BE2C (cell line): ENCODE measurements around the gene RAPGEF1.

Source experiments
- DNase-seq: peaks from one replicate; pipeline ENCODE4 v3.0.0-alpha.2; 2020
- H3K27me3 ChIP-seq: fragments of 250-450 bp; sonication (Bioruptor Pico); 2 replicates; pipeline ENCODE4 v1.5.1; 2020; ENCODE audit warnings: mild to moderate bottlenecking
- H3K36me3 ChIP-seq: fragments of 250-450 bp; sonication (Bioruptor Pico); 2 replicates; pipeline ENCODE4 v1.5.1; 2020; ENCODE audit warnings: mild to moderate bottlenecking
- H3K4me1 ChIP-seq: fragments of 250-450 bp; sonication (Bioruptor Pico); 2 replicates; pipeline ENCODE4 v1.5.1; 2020
- H3K4me3 ChIP-seq: 2 replicates; pipeline ENCODE4 v1.5.1; 2011; ENCODE audit warnings: low read depth, low read length
- H3K9me3 ChIP-seq: fragments of 250-450 bp; sonication (Bioruptor Pico); 2 replicates; pipeline ENCODE4 v1.5.1; 2020
- TF ChIP-seq, protein P1 (sequence below): IDR thresholded peaks from 2 replicates; pipeline ENCODE4 v1.5.1; 2012; ENCODE audit warnings: mild to moderate bottlenecking, low read depth, low read length

RAPGEF1 gene

DNA sequence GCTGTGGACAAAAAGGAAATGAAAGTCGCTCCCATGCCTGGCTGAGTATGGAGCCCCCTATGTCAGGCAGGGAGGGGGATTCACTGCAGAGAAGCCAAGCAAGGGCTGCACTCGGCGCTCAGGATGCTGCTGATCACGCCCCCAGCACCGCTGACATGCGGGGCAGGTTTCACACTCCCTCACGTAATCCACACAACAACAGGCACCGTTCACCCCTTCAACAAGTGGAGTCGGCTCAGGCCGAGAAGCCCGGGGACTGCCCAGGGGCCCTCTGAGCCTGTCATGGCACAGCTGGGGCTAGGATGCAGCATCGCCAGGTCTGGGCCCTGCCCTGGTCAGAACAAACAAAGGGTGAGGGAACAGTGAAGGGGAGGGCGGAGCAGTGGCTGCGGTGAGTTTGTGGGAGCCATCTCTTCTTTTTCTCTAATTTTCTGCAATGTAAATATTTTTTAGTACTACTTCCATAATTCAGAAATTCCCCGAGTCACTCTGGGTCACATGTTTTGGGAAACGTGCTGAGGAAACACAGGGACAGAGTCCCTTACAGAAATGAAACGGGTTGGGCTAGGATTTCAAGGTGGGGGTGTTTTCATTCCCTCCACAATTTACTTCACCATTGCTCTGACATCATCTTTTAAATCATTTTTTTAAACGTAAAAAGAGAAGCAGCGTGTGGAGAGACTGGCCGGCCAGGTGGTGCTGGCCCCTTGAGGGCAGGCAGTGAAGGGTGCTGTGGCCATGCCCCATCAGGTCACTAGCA, 144.8 kb downstream of the RAPGEF1 start:
- Histone ChIP-seq H3K36me3 (peaks cover 3% of the 10 kb centered on the region), H3K4me1 (no peaks in the 10 kb centered on the region), H3K27me3 (no peaks in the 10 kb centered on the region), H3K4me3 (no peak overlapping the region), H3K9me3 (no peaks in the 10 kb centered on the region)
- TF ChIP-seq, protein P1, sequence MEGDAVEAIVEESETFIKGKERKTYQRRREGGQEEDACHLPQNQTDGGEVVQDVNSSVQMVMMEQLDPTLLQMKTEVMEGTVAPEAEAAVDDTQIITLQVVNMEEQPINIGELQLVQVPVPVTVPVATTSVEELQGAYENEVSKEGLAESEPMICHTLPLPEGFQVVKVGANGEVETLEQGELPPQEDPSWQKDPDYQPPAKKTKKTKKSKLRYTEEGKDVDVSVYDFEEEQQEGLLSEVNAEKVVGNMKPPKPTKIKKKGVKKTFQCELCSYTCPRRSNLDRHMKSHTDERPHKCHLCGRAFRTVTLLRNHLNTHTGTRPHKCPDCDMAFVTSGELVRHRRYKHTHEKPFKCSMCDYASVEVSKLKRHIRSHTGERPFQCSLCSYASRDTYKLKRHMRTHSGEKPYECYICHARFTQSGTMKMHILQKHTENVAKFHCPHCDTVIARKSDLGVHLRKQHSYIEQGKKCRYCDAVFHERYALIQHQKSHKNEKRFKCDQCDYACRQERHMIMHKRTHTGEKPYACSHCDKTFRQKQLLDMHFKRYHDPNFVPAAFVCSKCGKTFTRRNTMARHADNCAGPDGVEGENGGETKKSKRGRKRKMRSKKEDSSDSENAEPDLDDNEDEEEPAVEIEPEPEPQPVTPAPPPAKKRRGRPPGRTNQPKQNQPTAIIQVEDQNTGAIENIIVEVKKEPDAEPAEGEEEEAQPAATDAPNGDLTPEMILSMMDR, result no peak
- DNase-seq, result no peak

DNA sequence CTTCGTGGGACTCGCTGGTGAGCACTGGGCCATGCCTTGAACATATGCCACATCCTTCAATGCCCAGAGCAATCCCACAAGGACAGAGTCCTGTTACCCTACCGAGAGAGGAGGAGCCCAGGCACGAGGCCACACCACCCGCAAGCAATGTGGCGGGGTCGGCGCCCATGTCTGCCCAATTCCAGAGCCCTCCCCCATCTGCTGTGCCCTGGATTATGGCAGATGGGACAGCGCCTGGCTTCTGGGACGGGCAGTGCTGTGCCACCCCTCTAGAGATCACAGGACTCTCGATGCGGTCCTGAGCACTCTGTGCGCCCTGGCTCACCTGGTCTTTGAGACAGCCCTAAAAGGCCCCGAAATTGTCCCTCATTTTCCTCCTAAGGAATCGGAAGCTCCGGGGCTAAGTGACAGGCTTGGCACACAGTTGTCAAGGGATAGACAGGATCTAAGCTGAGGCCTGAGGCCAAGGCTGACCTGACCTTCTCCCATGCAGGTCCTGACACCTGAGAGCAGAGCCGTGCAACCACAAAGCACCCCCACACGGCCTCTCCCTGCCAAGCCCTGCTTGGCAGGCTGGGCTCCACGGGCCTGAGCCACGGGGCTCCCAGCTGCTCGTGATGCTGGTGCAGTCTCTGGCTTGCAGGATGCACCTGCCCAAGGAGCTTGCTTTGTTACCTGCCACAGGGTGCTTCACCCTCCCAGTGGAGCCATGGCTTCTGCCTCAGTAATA, 145.8 kb downstream of the RAPGEF1 start:
- no peaks in the 10 kb centered on the region for H3K27me3 ChIP-seq
- peaks cover 3% of the 10 kb centered on the region for H3K36me3 ChIP-seq
- TF ChIP-seq, protein P1, result no peak
- H3K9me3 ChIP-seq, result no peaks in the 10 kb centered on the region
- H3K4me3 ChIP-seq, result no peak overlapping the region
- no peak for DNase-seq
- H3K4me1 ChIP-seq, result no peaks in the 10 kb centered on the region

DNA sequence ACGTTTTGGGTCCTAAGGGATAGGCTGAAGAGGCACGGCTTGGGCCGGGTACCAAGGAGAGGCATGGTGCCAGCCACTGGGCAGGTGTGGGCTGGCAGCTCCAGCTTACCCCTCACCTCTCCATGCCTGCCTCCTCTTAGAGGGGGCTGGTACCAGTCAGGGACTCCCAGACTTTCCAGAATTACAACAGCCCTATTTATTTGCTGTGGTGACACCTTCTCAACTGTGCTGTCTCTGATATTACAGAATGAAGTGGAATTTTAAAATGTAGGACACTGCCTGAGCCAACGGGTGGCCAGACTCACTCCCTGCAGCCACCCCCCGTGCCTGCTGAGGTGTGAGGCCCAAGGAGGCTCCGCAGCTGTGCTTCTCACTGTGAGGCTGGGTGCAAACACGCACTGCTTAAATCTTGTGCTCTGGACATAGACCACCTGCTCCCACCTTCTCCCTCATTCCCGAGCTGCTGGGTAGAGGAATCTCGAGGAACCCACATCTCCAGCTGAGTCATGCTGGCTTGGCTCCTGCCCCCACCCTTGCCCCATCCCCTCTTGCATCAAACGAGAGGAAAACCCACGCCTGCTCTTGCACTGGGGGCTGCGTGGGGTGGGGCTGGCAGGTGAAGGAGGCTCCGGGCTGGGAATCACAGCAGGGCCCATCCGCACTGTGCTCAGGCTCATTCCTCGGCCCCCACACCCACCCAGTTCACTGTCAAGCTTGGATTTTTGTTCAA, 146.6 kb downstream of the RAPGEF1 start:
- TF ChIP-seq, protein P1, result no peak
- peaks cover 3% of the 10 kb centered on the region for H3K36me3 ChIP-seq
- no peaks in the 10 kb centered on the region for H3K4me1 ChIP-seq
- H3K27me3 ChIP-seq, result no peaks in the 10 kb centered on the region
- no peak for DNase-seq
- H3K9me3 ChIP-seq, result no peaks in the 10 kb centered on the region
- no peak overlapping the region for H3K4me3 ChIP-seq

DNA sequence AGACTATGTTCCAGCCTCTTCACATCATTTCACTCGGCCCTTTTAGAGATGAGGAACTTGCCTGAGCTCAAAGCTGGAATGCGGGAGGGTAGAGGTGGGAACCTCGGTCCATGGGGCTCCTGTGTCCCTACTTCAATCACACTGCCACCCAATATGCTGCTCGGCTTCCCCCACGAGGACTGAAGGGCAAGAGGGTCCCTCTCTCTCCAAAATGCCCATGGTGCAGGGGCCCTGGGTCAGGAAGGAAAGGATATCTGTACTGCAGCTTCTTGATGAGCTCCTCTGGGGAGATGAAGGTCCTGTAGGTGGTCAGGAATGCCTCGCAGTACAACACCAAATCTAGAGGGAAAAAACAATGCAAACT, 148.0 kb downstream of the RAPGEF1 start:
- no peaks in the 10 kb centered on the region for H3K27me3 ChIP-seq
- no peaks in the 10 kb centered on the region; the same call in none of the 2 replicates for H3K36me3 ChIP-seq
- H3K9me3 ChIP-seq, result no peaks in the 10 kb centered on the region
- no peaks in the 10 kb centered on the region for H3K4me1 ChIP-seq
- TF ChIP-seq, protein P1, result no peak
- H3K4me3 ChIP-seq, result no peak overlapping the region
- DNase-seq, result no peak

DNA sequence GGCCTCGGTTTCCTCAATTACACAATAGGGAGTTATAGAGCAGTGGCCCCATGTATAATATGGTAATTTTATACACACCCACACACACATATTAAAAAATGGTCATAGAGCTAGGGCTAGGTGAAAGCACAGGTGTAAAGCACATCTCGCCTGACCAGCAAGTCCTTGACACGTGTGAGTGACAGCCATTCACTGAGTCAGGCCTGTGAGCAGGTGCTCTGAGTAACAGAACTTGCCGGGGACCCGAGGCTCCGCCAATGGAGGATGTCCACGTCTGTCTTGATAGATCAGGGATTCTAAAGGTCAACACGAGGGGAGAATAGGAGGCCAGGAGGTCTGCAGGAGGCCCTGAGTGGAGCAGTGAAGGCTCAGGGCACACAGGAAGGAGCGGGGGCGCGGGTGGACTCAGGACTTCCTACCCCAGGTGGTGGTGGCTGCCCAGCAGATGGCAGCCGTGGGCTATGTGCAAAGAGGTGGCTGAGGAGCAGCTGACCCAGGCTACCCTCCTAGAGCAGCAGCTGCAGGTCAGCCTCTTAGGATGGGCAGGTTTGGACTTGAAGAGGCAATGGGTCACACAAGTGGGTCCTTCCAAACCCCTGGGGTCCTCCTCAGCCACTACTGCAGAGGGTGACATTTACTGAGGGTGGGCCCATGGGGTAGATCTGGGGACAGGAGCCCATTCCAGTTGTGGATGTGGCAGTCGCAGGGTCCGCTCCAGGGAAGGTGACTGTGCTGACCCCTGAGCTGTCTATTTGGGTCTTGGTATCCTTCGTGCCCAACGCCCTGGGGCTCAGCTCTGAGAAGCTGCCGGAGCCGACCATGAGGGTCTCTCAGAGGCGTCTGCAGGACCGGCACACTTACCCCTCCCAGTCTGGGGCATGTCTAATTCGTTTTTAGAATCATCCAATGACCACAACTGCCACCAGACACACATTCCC, 148.7 kb downstream of the RAPGEF1 start:
- H3K27me3 ChIP-seq, result no peaks in the 10 kb centered on the region
- H3K4me1 ChIP-seq, result no peaks in the 10 kb centered on the region
- H3K36me3 ChIP-seq, result no peaks in the 10 kb centered on the region; the same call in none of the 2 replicates
- TF ChIP-seq, protein P1, result peak; percentile 95
- no peak overlapping the region for H3K4me3 ChIP-seq
- no peaks in the 10 kb centered on the region for H3K9me3 ChIP-seq
- peak; percentile 90 for DNase-seq
